B cell (primary cell): ENCODE measurements around the gene LGALS7. TPM values are rescaled to one million over a fixed set of nuclear protein-coding genes. Genes with fewer than 3 reads are reported as not detected.

ENCODE experiments used
- ATAC-seq: fragments of 200-7000 bp; cut with Tn5 transposase; one replicate; pipeline ENCODE4 v1.10.0; 2021; ENCODE audit warnings: low read depth, mild to moderate bottlenecking, moderate number of reproducible peaks, moderate library complexity
- CTCF ChIA-PET: fragments of 350-600 bp; sonication (Branson Sonifier 250); formaldehyde crosslinking; loops from one replicate; lab custom pipeline; 2021; ENCODE audit warnings: antibody characterized with exemption, inconsistent platforms; lab: Charles Lee
- POLR2A ChIA-PET: fragments of 350-600 bp; sonication (Branson Sonifier 250); formaldehyde crosslinking; loops from one replicate; lab custom pipeline; 2021; ENCODE audit warnings: antibody characterized with exemption; lab: Charles Lee
- DNase-seq: peaks from one replicate; pipeline ENCODE4 v3.0.0; 2013
- H2AFZ ChIP-seq: 2 replicates; pipeline ENCODE4 v1.6.1; 2012; ENCODE audit warnings: mild to moderate bottlenecking, low read depth, low read length; ENCODE audit not compliant: insufficient read depth, poor library complexity, severe bottlenecking
- H3K27ac ChIP-seq, 2 donors: 1 replicate in 1 of 2; 2 replicates in 1 of 2; pipeline ENCODE4 v1.5.1; 2012 to 2013; ENCODE audit warnings: low read length in 2 of 2, mild to moderate bottlenecking in 2 of 2, moderate library complexity in 1 of 2
- H3K27me3 ChIP-seq, 4 experiments: fragments of 200-600 bp in 1 of 4; sonication (generic) in 1 of 4; replicated peaks in 1 of 4; 1 replicate in 2 of 4; 2 replicates in 2 of 4; pipeline versions ENCODE4 v1.6.1 to v1.7.0; 2013 to 2016; ENCODE audit warnings: low read length in 3 of 4, mild to moderate bottlenecking in 2 of 4, mixed read lengths in 1 of 4, moderate library complexity in 1 of 4; ENCODE audit not compliant: insufficient read depth in 4 of 4, control insufficient read depth in 3 of 4; ENCODE audit errors: control extremely low read depth in 1 of 4
- H3K36me3 ChIP-seq, 2 experiments: replicated peaks in 1 of 2; 1 replicate in 1 of 2; 2 replicates in 1 of 2; pipeline versions ENCODE4 v1.6.1 to v1.7.1; 2013; ENCODE audit warnings: low read length in 1 of 2; ENCODE audit not compliant: insufficient read depth in 2 of 2, control insufficient read depth in 1 of 2; ENCODE audit errors: control extremely low read depth in 1 of 2, extremely low read depth in 1 of 2
- H3K4me1 ChIP-seq, 2 donors: fragments of 200-600 bp in 1 of 2; sonication (generic) in 1 of 2; 1 replicate in 1 of 2; 2 replicates in 1 of 2; pipeline versions ENCODE4 v1.5.1 to v1.6.1; 2013 to 2017; ENCODE audit warnings: low read length in 2 of 2; ENCODE audit not compliant: control insufficient read depth in 2 of 2, insufficient read depth in 2 of 2
- H3K4me2 ChIP-seq: replicated peaks from 2 replicates; pipeline ENCODE3; 2012; ENCODE audit warnings: mild to moderate bottlenecking, low read depth, low read length; ENCODE audit not compliant: poor library complexity, severe bottlenecking
- H3K4me3 ChIP-seq, 5 experiments: fragments of 200-600 bp in 1 of 5; sonication (generic) in 1 of 5; 1 replicate in 3 of 5; 2 replicates in 2 of 5; pipeline versions ENCODE4 v1.5.1 to v1.7.0; 2011 to 2016; ENCODE audit warnings: low read length in 4 of 5, mild to moderate bottlenecking in 4 of 5, low read depth in 2 of 5, control low read depth in 1 of 5, moderate library complexity in 1 of 5; ENCODE audit not compliant: insufficient read depth in 1 of 5; ENCODE audit errors: control extremely low read depth in 1 of 5, extremely low read depth in 1 of 5
- H3K79me2 ChIP-seq: fragments of 200-600 bp; sonication (generic); one replicate; pipeline ENCODE4 v1.6.0; 2016; ENCODE audit warnings: low read length; ENCODE audit not compliant: control insufficient read depth, insufficient read depth
- H3K9ac ChIP-seq: fragments of 200-600 bp; sonication (generic); 2 replicates; pipeline ENCODE4 v1.6.1; 2017; ENCODE audit warnings: mild to moderate bottlenecking, low read length, moderate library complexity
- H3K9me3 ChIP-seq, 3 donors: one replicate each; pipeline versions ENCODE4 v1.6.1 to v1.7.1; 2013; ENCODE audit warnings: low read length in 2 of 3; ENCODE audit not compliant: control insufficient read depth in 2 of 3, insufficient read depth in 1 of 3; ENCODE audit errors: control extremely low read depth in 1 of 3
- H4K20me1 ChIP-seq: 2 replicates; pipeline ENCODE4 v1.6.0; 2012; ENCODE audit warnings: mild to moderate bottlenecking, low read length; ENCODE audit not compliant: insufficient read depth, control insufficient read depth, poor library complexity, severe bottlenecking
- H3K27ac Mint-ChIP-seq: one replicate; pipeline ENCODE4 v1.8.0; 2021; ENCODE audit warnings: mixed read lengths
- H3K27me3 Mint-ChIP-seq: one replicate; pipeline ENCODE4 v1.8.0; 2021; ENCODE audit warnings: mixed read lengths
- H3K4me1 Mint-ChIP-seq: one replicate; pipeline ENCODE4 v1.8.0; 2021; ENCODE audit warnings: mixed read lengths
- H3K4me3 Mint-ChIP-seq: one replicate; pipeline ENCODE4 v1.8.0; 2021; ENCODE audit warnings: mixed read lengths
- H3K9me3 Mint-ChIP-seq: one replicate; pipeline ENCODE4 v1.8.0; 2022; ENCODE audit warnings: mixed read lengths; ENCODE audit not compliant: insufficient read depth
- EZH2 ChIP-seq: IDR thresholded peaks from 2 replicates; pipeline ENCODE4 v1.6.1; 2012; ENCODE audit warnings: borderline replicate concordance, low read depth, mild to moderate bottlenecking, moderate library complexity, low read length; ENCODE audit not compliant: insufficient read depth, poor library complexity, severe bottlenecking
- WGBS: methylation state at CpG from one replicate; pipeline ENCODE4 v1.1.5; 2013; ENCODE audit warnings: missing lambda C conversion rate; ENCODE audit not compliant: insufficient coverage; 5-methylcytosine and 5-hydroxymethylcytosine counted together
- intact Hi-C: fragments of 100-400 bp; cut with micrococcal nuclease; formaldehyde crosslinking; loops from one replicate; pipeline ENCODE4 v1.10.0; 2022
- polyA plus RNA-seq: library from polyadenylated mRNA; depleted of rRNA; stranded (reverse); fragments of >200 nt; gene quantifications from 2 replicates; pipeline ENCODE4 v1.2.3, GENCODE V29; 2012
- total RNA-seq, 2 donors: library from RNA; stranded (reverse); fragments of 120-200 nt in 1 of 2; gene quantifications; 1 replicate in 1 of 2; 2 replicates in 1 of 2; pipeline versions ENCODE4 v1.2.3 to v1.2.4, GENCODE V29; 2013 to 2022
- TF ChIP-seq, protein P1 (sequence below): fragments of 200-600 bp; IDR thresholded peaks from one replicate; pipeline ENCODE4 v1.8.0; 2022; ENCODE audit warnings: antibody characterized with exemption, mild to moderate bottlenecking

Gene LGALS7
- total and polyA plus RNA-seq, 2 donors (not counting 1 experiment from before 2014, with no cell fraction given), result not detected

DNA sequence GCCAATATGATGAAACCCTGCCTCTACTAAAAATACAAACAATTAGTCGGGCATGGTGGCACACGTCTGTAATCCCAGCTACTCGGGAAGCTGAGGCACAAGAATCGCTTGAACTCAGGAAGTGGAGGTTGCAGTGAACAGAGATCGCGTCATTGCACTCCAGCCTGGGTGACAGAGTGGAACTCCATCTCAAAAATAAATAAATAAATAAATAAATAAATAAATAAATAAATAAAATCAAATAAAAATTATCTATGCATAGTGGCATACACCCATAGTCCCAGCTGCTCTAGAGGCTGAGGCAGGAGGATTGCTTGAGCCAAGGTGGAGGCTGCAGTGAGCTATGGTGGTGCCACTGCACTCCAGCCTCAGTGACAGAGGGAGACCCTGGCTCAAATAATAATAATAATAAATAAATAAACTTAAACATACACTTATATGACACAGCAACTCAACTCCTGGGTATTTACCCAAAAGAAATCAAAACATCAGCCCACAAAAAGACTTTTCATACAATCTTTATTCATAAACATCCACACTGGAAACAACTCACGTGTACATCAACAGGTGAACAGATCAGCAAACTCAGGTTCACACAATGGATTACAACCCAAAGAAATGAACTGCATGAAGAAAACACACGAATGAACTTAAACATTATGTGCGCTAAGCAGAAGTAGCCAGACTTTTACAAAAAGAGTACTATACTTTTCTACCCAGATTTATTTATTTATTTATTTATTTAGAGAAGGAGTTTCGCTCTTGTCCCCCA, 6.9 kb downstream of the LGALS7 start:
- no peak overlapping the region for H3K27ac Mint-ChIP-seq
- TF ChIP-seq EZH2, result no peak
- TF ChIP-seq, protein P1, sequence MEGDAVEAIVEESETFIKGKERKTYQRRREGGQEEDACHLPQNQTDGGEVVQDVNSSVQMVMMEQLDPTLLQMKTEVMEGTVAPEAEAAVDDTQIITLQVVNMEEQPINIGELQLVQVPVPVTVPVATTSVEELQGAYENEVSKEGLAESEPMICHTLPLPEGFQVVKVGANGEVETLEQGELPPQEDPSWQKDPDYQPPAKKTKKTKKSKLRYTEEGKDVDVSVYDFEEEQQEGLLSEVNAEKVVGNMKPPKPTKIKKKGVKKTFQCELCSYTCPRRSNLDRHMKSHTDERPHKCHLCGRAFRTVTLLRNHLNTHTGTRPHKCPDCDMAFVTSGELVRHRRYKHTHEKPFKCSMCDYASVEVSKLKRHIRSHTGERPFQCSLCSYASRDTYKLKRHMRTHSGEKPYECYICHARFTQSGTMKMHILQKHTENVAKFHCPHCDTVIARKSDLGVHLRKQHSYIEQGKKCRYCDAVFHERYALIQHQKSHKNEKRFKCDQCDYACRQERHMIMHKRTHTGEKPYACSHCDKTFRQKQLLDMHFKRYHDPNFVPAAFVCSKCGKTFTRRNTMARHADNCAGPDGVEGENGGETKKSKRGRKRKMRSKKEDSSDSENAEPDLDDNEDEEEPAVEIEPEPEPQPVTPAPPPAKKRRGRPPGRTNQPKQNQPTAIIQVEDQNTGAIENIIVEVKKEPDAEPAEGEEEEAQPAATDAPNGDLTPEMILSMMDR, result no peak
- POLR2A ChIA-PET, result no interaction called here
- no peaks in the 10 kb centered on the region for H4K20me1 ChIP-seq
- intact Hi-C loops, result loop anchor here (5.0 kb wide), 2 partner anchors 34 to 101 kb away; no protein-coding TSS in a partner anchor
- H3K9me3 ChIP-seq, result peaks cover 0 to 5% (median 0%) of the 10 kb centered on the region in 3 donors
- DNase-seq (no peak), ATAC-seq (no peak)
- H3K36me3 ChIP-seq, result no peaks in the 10 kb centered on the region
- H3K4me3 Mint-ChIP-seq, result no peak overlapping the region
- H3K27me3 ChIP-seq, result no peaks in the 10 kb centered on the region
- no peak overlapping the region for H3K4me2 ChIP-seq
- H3K9ac ChIP-seq, result no peak overlapping the region
- 100% methylated on average over 2 of the region's 10 CpGs for WGBS
- H3K27ac ChIP-seq, result no peak overlapping the region
- H3K27me3 Mint-ChIP-seq, result no peaks in the 10 kb centered on the region
- no peak overlapping the region for H3K4me3 ChIP-seq
- CTCF ChIA-PET, result interaction anchor here (1.2 to 1.6 kb wide), 2 partner anchors 119 to 164 kb away, joined by 3 to 4 read pairs; partner anchors contain the start of genes MRPS12 and SARS2
- no peaks in the 10 kb centered on the region for H3K79me2 ChIP-seq
- no peak overlapping the region for H2AFZ ChIP-seq
- H3K4me1 Mint-ChIP-seq, result peaks cover 19% of the 10 kb centered on the region
- no peaks in the 10 kb centered on the region for H3K9me3 Mint-ChIP-seq
- peaks cover 6 to 15% of the 10 kb centered on the region in 2 donors for H3K4me1 ChIP-seq

DNA sequence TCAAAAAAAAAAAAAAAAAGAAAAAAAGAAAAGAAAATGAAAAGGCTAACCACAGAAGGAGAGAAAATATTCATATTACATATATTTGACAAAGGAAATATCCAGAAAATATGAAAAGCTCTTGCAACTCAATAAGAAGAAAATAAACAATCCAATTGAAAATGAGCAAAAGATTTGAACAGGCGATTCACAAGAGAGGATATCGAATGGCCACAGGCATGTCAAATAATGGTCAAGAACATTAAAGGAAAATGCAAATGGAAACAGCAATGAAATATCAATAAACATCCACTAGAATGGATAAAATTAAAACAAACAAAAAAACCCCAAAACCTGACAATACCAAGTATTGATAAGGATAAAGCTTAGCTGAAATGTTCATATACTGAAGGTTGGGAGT, 8.1 kb downstream of the LGALS7 start:
- H3K4me1 Mint-ChIP-seq, result peaks cover 20% of the 10 kb centered on the region
- POLR2A ChIA-PET, result interaction anchor here (0.7 kb wide), 1 partner anchor 56 kb away, joined by 5 read pairs; no protein-coding TSS in a partner anchor
- H2AFZ ChIP-seq, result no peak overlapping the region
- no peaks in the 10 kb centered on the region for H3K27me3 ChIP-seq
- DNase-seq (no peak), ATAC-seq (no peak)
- H4K20me1 ChIP-seq, result no peaks in the 10 kb centered on the region
- no CpG with 5 or more reads among the region's 2 CpGs for WGBS
- intact Hi-C loops, result loop anchor here (5.0 kb wide), 2 partner anchors 33 to 102 kb away; no protein-coding TSS in a partner anchor
- no peaks in the 10 kb centered on the region for H3K27me3 Mint-ChIP-seq
- peaks cover 6 to 15% of the 10 kb centered on the region in 2 donors for H3K4me1 ChIP-seq
- TF ChIP-seq, protein P1, result no peak
- TF ChIP-seq EZH2, result no peak
- no peak overlapping the region for H3K4me3 Mint-ChIP-seq
- CTCF ChIA-PET, result no interaction called here
- H3K27ac ChIP-seq, result no peak overlapping the region
- H3K9me3 Mint-ChIP-seq, result no peaks in the 10 kb centered on the region
- no peak overlapping the region for H3K27ac Mint-ChIP-seq
- H3K9me3 ChIP-seq, result peaks cover 0 to 5% (median 0%) of the 10 kb centered on the region in 3 donors
- H3K4me2 ChIP-seq, result no peak overlapping the region
- H3K4me3 ChIP-seq, result no peak overlapping the region
- H3K36me3 ChIP-seq, result no peaks in the 10 kb centered on the region
- no peaks in the 10 kb centered on the region for H3K79me2 ChIP-seq
- H3K9ac ChIP-seq, result no peak overlapping the region
